HEK293T (cell line): ENCODE data around the gene CCM2L.
A peak's percentile ranks its signal among the peaks of the same experiment; 100 is the strongest.

ENCODE experiments used
- CTCF ChIA-PET: fragments of 350-600 bp; formaldehyde crosslinking; extraction: SDS; loops from one replicate; lab custom pipeline; 2021; ENCODE audit warnings: antibody characterized with exemption, inconsistent platforms; lab: Yijun Ruan, JAX
- POLR2A ChIA-PET: fragments of 350-600 bp; formaldehyde crosslinking; extraction: SDS; loops from one replicate; lab custom pipeline; 2020; ENCODE audit warnings: antibody characterized with exemption, inconsistent platforms; lab: Yijun Ruan, JAX
- DNase-seq: peaks from one replicate; pipeline ENCODE4 v3.0.0; 2012; ENCODE audit warnings: mixed read lengths; ENCODE audit errors: extremely low spot score
- ARNT ChIP-seq: fragments of 450-650 bp; IDR thresholded peaks from 2 replicates; pipeline ENCODE4 v1.6.1; 2017; ENCODE audit warnings: mild to moderate bottlenecking
- BHLHE40 ChIP-seq: fragments of 450-650 bp; IDR thresholded peaks from 2 replicates; pipeline ENCODE4 v1.6.1; 2016; ENCODE audit warnings: mild to moderate bottlenecking, moderate library complexity, borderline replicate concordance
- CTBP1 ChIP-seq: fragments of 450-650 bp; IDR thresholded peaks from 2 replicates; pipeline ENCODE4 v1.6.1; 2016; ENCODE audit warnings: borderline replicate concordance
- ELF4 ChIP-seq: fragments of 450-650 bp; IDR thresholded peaks from 2 replicates; pipeline ENCODE4 v1.6.1; 2017; ENCODE audit warnings: antibody characterized with exemption
- FOXA1 ChIP-seq: fragments of 450-650 bp; IDR thresholded peaks from 2 replicates; pipeline ENCODE4 v1.6.1; 2016; ENCODE audit warnings: mild to moderate bottlenecking
- FOXK2 ChIP-seq: fragments of 450-650 bp; IDR thresholded peaks from 2 replicates; pipeline ENCODE4 v1.6.1; 2016; ENCODE audit warnings: mild to moderate bottlenecking
- FOXM1 ChIP-seq: fragments of 450-650 bp; IDR thresholded peaks from 2 replicates; pipeline ENCODE4 v1.6.1; 2017; ENCODE audit warnings: mild to moderate bottlenecking, borderline replicate concordance
- HDGF ChIP-seq: fragments of 450-650 bp; IDR thresholded peaks from 2 replicates; pipeline ENCODE4 v1.6.1; 2017; ENCODE audit warnings: antibody characterized with exemption, borderline replicate concordance
- L3MBTL2 ChIP-seq: fragments of 450-650 bp; conservative IDR thresholded peaks from 2 replicates; pipeline ENCODE4 v1.6.1; 2016; ENCODE audit warnings: mild to moderate bottlenecking
- LEF1 ChIP-seq: fragments of 450-650 bp; IDR thresholded peaks from 2 replicates; pipeline ENCODE4 v1.6.1; 2017; ENCODE audit warnings: mild to moderate bottlenecking, borderline replicate concordance
- NFRKB ChIP-seq: fragments of 450-650 bp; IDR thresholded peaks from 2 replicates; pipeline ENCODE4 v1.6.1; 2016; ENCODE audit warnings: mild to moderate bottlenecking, moderate library complexity
- PKNOX1 ChIP-seq: fragments of 450-650 bp; IDR thresholded peaks from 2 replicates; pipeline ENCODE4 v1.6.1; 2016
- SP1 ChIP-seq: fragments of 450-650 bp; IDR thresholded peaks from 2 replicates; pipeline ENCODE4 v1.6.1; 2017
- SUZ12 ChIP-seq: fragments of 450-650 bp; IDR thresholded peaks from 2 replicates; pipeline ENCODE4 v1.6.1; 2016; ENCODE audit warnings: mild to moderate bottlenecking
- TARDBP ChIP-seq: fragments of 450-650 bp; IDR thresholded peaks from 2 replicates; pipeline ENCODE4 v1.6.1; 2016
- ZNF384 ChIP-seq: fragments of 450-650 bp; IDR thresholded peaks from 2 replicates; pipeline ENCODE4 v1.6.1; 2016

Gene CCM2L

GRCh38 chr20:31991339-31991705 lies 18.9 kb upstream of the CCM2L start:
- POLR2A ChIA-PET, result no interaction called here
- no peak for DNase-seq
- CTCF ChIA-PET, result no interaction called here
- TF ChIP-seq ARNT, result no peak
- TF ChIP-seq SUZ12, result no peak
- no peak for TF ChIP-seq ZNF384
- TF ChIP-seq TARDBP, result no peak
- no peak for TF ChIP-seq FOXA1
- TF ChIP-seq CTBP1, result no peak
- TF ChIP-seq ELF4, result no peak
- no peak for TF ChIP-seq L3MBTL2
- no peak for TF ChIP-seq SP1
- TF ChIP-seq BHLHE40, result no peak
- no peak for TF ChIP-seq FOXM1
- no peak for TF ChIP-seq PKNOX1
- no peak for TF ChIP-seq LEF1
- TF ChIP-seq NFRKB, result no peak
- TF ChIP-seq FOXK2, result no peak

- no peak for DNase-seq
- ChIA-PET POLR2A (no interaction called here), CTCF (no interaction called here)
- no peak for TF ChIP-seq FOXM1
- TF ChIP-seq TARDBP, result no peak
- TF ChIP-seq BHLHE40, result no peak
- no peak for TF ChIP-seq LEF1
- no peak for TF ChIP-seq FOXK2
- TF ChIP-seq ELF4, result no peak
- TF ChIP-seq ARNT, result no peak
- TF ChIP-seq FOXA1, result no peak
Measured at GRCh38 chr20:31992086-31992485, 18.2 kb upstream of the CCM2L start.

- TF ChIP-seq TARDBP (no peak), LEF1 (no peak), ELF4 (no peak), ZNF384 (no peak), FOXM1 (no peak), ARNT (no peak), L3MBTL2 (no peak), NFRKB (no peak), SP1 (no peak), HDGF (no peak), BHLHE40 (no peak), FOXK2 (no peak), FOXA1 (no peak), CTBP1 (no peak), SUZ12 (no peak), PKNOX1 (no peak)
- DNase-seq, result no peak
- ChIA-PET POLR2A (no interaction called here), CTCF (no interaction called here)
Measured at GRCh38 chr20:31996996-31997395, 13.2 kb upstream of the CCM2L start.

GRCh38 chr20:31998246-31998645 lies 12.0 kb upstream of the CCM2L start:
- no peak for TF ChIP-seq ELF4
- TF ChIP-seq NFRKB, result no peak
- TF ChIP-seq TARDBP, result no peak
- no peak for TF ChIP-seq HDGF
- no peak for TF ChIP-seq ARNT
- no peak for TF ChIP-seq SP1
- no peak for TF ChIP-seq CTBP1
- DNase-seq, result no peak
- CTCF ChIA-PET, result no interaction called here
- POLR2A ChIA-PET, result no interaction called here

GRCh38 chr20:32003325-32003724 lies 6.9 kb upstream of the CCM2L start:
- CTCF ChIA-PET, result no interaction called here
- no peak for DNase-seq
- POLR2A ChIA-PET, result no interaction called here
- TF ChIP-seq PKNOX1, result peak; percentile 78
- no peak for TF ChIP-seq HDGF

- ChIA-PET POLR2A (no interaction called here), CTCF (no interaction called here)
- no peak for TF ChIP-seq PKNOX1
- TF ChIP-seq ARNT, result no peak
- TF ChIP-seq ELF4, result no peak
- no peak for TF ChIP-seq HDGF
- no peak for TF ChIP-seq FOXA1
- TF ChIP-seq FOXK2, result no peak
- TF ChIP-seq CTBP1, result no peak
- no peak for TF ChIP-seq SUZ12
- TF ChIP-seq ZNF384, result no peak
- TF ChIP-seq FOXM1, result no peak
- TF ChIP-seq SP1, result no peak
- no peak for TF ChIP-seq L3MBTL2
- TF ChIP-seq TARDBP, result no peak
- no peak for TF ChIP-seq BHLHE40
- TF ChIP-seq LEF1, result no peak
- no peak for TF ChIP-seq NFRKB
- no peak for DNase-seq
Measured at GRCh38 chr20:32004963-32005362, 5.3 kb upstream of the CCM2L start.
